Measurements from ENCODE around the gene PSORS1C2. TPM values are rescaled to one million over a fixed set of nuclear protein-coding genes. Genes with fewer than 3 reads are reported as not detected.
A peak's percentile ranks its signal among the peaks of the same experiment; 100 is the strongest.

Gene PSORS1C2
- total RNA-seq, 1 donor from 2014 or later = not detected

DNA sequence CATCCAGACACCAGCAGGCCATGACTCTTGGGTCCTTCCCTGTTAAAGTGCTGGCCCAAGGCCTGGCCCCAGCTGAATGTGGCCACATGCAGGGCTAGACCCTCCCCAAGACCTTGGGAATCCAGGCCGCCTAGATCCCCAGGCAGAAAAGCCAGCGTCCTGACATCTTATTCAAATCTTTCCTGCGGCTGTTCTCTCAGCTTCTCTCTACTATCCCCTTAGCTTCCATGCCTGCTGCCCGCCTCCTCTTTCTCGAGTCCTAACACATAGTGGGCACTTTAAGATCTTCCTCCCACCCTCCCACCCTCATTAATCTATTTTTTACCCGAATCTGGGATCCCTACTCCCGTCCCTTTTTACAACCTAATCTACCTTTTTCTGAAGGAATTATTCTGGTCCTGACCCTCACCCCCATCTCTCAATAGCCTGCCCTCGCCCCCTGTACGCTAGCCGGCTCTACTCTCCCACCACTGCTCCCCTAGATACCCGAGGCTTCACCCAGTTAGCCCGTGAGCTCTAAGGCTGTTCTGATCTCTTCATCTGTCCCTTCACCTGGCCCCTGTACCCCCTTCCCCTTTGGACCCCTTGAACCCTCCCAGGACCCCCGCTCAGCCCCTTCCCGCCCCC is 18.8 kb upstream of the PSORS1C2 start, which contains the start of gene CCHCR1:
TSS of gene CCHCR1 (minus strand) at position 290 of the 627 bp plus-strand sequence. CDS start at position 88, 202 bp downstream.
- ATAC-seq (peak; percentile 39 to 44), DNase-seq (no peak)
- peak within 1 kb of the TSS; percentile 80 for H3K4me3 ChIP-seq
- H3K27me3 ChIP-seq (ENCODE audit: low read depth) = no peaks in the 10 kb centered on the region
- intact Hi-C loops (cut with DNase I) = no loop called here
- H3K4me1 ChIP-seq = peaks cover 17% of the 10 kb centered on the region
- H3K9me3 ChIP-seq = no peaks in the 10 kb centered on the region
- TF ChIP-seq, protein P1, sequence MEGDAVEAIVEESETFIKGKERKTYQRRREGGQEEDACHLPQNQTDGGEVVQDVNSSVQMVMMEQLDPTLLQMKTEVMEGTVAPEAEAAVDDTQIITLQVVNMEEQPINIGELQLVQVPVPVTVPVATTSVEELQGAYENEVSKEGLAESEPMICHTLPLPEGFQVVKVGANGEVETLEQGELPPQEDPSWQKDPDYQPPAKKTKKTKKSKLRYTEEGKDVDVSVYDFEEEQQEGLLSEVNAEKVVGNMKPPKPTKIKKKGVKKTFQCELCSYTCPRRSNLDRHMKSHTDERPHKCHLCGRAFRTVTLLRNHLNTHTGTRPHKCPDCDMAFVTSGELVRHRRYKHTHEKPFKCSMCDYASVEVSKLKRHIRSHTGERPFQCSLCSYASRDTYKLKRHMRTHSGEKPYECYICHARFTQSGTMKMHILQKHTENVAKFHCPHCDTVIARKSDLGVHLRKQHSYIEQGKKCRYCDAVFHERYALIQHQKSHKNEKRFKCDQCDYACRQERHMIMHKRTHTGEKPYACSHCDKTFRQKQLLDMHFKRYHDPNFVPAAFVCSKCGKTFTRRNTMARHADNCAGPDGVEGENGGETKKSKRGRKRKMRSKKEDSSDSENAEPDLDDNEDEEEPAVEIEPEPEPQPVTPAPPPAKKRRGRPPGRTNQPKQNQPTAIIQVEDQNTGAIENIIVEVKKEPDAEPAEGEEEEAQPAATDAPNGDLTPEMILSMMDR (IDR thresholded peaks at IDR 0.05) = no peak
- H3K36me3 ChIP-seq = peaks cover 6% of the 10 kb centered on the region
- peak within 1 kb of the TSS; percentile 59 for H3K27ac ChIP-seq

DNA sequence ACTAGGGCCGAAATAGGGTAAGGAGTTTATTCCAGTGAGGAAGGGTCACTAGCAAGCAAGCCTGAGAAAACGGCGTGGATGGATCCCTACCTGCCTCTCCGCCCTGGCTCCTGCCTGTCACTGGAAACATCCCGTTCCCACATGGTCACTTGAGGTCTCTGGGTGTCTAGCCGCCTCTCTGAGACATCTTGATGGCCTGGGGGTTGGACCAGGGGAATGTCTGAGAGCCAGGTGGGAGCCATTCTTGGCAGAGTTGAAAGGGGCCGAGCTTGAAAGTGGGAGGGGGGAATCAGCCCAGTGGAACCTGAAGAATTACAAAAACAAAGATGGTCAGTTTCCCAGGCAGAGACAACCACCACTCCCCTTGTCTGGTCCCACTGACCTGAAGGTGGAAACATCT is 17.8 kb upstream of the PSORS1C2 start:
- Histone ChIP-seq H3K4me1 (peaks cover 17% of the 10 kb centered on the region), H3K4me3 (no peak overlapping the region), H3K36me3 (peaks cover 6% of the 10 kb centered on the region), H3K27me3 (ENCODE audit: low read depth) (no peaks in the 10 kb centered on the region), H3K27ac (no peak overlapping the region), H3K9me3 (no peaks in the 10 kb centered on the region)
- ATAC-seq (no peak), DNase-seq (no peak)
- TF ChIP-seq, protein P1 (IDR thresholded peaks at IDR 0.05) = no peak
- intact Hi-C loops (cut with DNase I) = no loop called here

DNA sequence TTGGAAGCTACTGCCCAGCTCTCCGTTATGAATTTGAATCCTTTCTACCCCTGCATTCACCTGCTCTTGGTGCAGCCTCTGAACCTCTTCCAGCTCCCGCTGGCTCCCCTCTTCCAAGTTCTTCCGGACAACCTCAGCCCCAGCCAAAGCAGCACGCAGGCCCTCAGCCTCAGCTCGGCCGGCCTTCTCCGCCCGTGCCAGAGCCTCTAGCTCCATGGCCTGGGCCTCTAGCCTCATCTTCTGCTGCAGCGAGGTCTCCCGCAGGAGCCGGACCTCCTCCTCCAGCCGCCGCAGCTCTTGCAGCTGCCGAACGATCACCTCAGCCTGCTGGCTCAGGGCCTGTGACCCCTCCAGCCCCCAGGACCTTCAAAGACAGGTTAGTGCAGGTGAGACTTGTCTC is 15.6 kb upstream of the PSORS1C2 start:
- intact Hi-C loops (cut with DNase I) = no loop called here
- H3K27me3 ChIP-seq (ENCODE audit: low read depth) = no peaks in the 10 kb centered on the region
- TF ChIP-seq, protein P1 (IDR thresholded peaks at IDR 0.05) = no peak
- no peak overlapping the region for H3K4me3 ChIP-seq
- H3K9me3 ChIP-seq = no peaks in the 10 kb centered on the region
- peaks cover 14% of the 10 kb centered on the region for H3K4me1 ChIP-seq
- peaks cover 15% of the 10 kb centered on the region for H3K36me3 ChIP-seq
- no peak for ATAC-seq
- no peak overlapping the region for H3K27ac ChIP-seq
- DNase-seq = no peak

DNA sequence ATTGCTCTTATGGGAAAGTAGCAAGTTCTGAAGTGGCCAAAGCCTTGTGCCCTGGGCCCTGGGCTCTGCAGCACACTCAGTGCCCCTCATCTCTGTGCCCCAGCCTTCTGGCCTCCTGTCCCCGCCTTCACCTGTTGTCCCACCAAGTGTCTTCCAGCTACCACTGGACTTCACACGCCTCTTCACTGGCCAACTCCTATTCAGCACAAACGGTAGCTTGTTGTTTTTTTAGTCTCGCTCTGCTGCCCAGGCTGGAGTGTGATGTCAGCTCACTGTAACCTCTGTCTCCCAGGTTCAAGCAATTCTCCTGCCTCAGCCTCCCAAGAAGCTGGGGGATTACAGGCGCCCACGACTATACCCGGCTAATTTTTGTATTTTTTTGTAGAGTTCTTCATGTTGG is 13.9 kb upstream of the PSORS1C2 start:
- no peak for DNase-seq
- H3K27me3 ChIP-seq (ENCODE audit: low read depth) = no peaks in the 10 kb centered on the region
- peaks cover 6% of the 10 kb centered on the region for H3K4me1 ChIP-seq

DNA sequence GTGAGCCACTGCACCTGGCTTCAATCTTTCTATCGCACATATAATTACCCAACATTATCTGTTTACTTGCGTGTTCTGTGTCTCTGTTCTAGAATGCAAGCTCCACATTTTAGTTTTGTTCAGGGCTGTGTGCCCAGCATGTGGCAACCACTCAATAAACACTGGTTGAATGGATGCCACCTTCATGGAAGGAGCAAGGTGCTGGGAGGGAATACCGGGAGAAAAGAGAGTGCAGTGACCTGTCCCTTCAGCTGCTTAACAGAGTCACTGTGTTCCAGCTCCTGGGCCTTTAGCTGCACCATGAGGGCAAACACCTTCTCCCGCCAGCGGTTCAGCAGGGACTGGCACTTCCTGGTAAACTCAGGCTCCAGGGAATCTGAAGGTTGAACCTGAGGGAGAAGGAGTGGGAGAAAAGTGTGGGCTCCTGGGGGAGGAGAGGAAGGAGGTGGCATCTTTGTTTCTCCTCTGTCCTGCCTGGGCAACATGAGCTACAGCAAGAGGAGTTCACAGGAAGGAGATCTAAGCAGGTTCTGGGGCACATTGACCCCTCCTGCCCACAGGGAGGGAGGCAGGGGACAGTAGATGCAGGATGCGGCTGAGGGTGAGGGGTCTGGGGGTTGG is 11.1 kb upstream of the PSORS1C2 start:
- intact Hi-C loops (cut with DNase I) = no loop called here
- H3K4me1 ChIP-seq = no peaks in the 10 kb centered on the region
- no peak overlapping the region for H3K27ac ChIP-seq
- H3K27me3 ChIP-seq (ENCODE audit: low read depth) = no peaks in the 10 kb centered on the region
- H3K36me3 ChIP-seq = peaks cover 15% of the 10 kb centered on the region
- H3K4me3 ChIP-seq = no peak overlapping the region
- no peaks in the 10 kb centered on the region for H3K9me3 ChIP-seq
- ATAC-seq = no peak
- TF ChIP-seq, protein P1 (IDR thresholded peaks at IDR 0.05) = no peak
- no peak for DNase-seq

More for the DNA sequence above, 13.9 kb upstream of the PSORS1C2 start:
- intact Hi-C loops (cut with DNase I) = no loop called here
- no peak overlapping the region for H3K27ac ChIP-seq
- ATAC-seq = no peak
- H3K36me3 ChIP-seq = peaks cover 15% of the 10 kb centered on the region
- no peak overlapping the region for H3K4me3 ChIP-seq
- TF ChIP-seq, protein P1 (IDR thresholded peaks at IDR 0.05) = no peak
- no peaks in the 10 kb centered on the region for H3K9me3 ChIP-seq

Measured in lower lobe of right lung (tissue), 2 donors.